Omental fat pad (tissue), 4 donors: ENCODE data around the gene GYG2. TPM values are rescaled to one million over a fixed set of nuclear protein-coding genes. Genes with fewer than 3 reads are reported as not detected.

ENCODE experiments used
- ATAC-seq: fragments of 150-250 bp; one replicate; pipeline ENCODE4 v1.9.1; 2016; ENCODE audit warnings: mild to moderate bottlenecking, moderate library complexity; ENCODE audit not compliant: low FRiP score
- DNase-seq: peaks from one replicate; pipeline ENCODE4 v3.0.0-alpha.2; 2019; ENCODE audit warnings: low spot score
- CTCF ChIP-seq, 3 donors: fragments of 450-650 bp; IDR thresholded peaks; one replicate each; pipeline ENCODE4 v1.5.1; 2016 to 2017; ENCODE audit warnings: antibody characterized with exemption in 3 of 3, mild to moderate bottlenecking in 3 of 3, moderate library complexity in 2 of 3
- total RNA-seq, 4 donors: library from RNA; depleted of rRNA; stranded (reverse); fragments of >200 nt; gene quantifications; one replicate each; pipeline ENCODE4 v1.1.0, GENCODE V29; 2016

Gene GYG2
- total RNA-seq, 4 donors from 2014 or later = 29.6 to 487 (median 115) TPM

GRCh38 chrX:2872671-2873277 is 44.0 kb downstream of the GYG2 start:
- DNase-seq = no peak
- ATAC-seq = no peak
- no peak for TF ChIP-seq CTCF (IDR thresholded peaks at IDR 0.05)

- TF ChIP-seq CTCF (IDR thresholded peaks at IDR 0.05) = no peak
- ATAC-seq (no peak), DNase-seq (no peak)
Observed at GRCh38 chrX:2874222-2875135, 45.7 kb downstream of the GYG2 start.

- ATAC-seq (no peak), DNase-seq (no peak)
- no peak for TF ChIP-seq CTCF (IDR thresholded peaks at IDR 0.05)
Observed at GRCh38 chrX:2875136-2875481, 46.4 kb downstream of the GYG2 start.

DNA sequence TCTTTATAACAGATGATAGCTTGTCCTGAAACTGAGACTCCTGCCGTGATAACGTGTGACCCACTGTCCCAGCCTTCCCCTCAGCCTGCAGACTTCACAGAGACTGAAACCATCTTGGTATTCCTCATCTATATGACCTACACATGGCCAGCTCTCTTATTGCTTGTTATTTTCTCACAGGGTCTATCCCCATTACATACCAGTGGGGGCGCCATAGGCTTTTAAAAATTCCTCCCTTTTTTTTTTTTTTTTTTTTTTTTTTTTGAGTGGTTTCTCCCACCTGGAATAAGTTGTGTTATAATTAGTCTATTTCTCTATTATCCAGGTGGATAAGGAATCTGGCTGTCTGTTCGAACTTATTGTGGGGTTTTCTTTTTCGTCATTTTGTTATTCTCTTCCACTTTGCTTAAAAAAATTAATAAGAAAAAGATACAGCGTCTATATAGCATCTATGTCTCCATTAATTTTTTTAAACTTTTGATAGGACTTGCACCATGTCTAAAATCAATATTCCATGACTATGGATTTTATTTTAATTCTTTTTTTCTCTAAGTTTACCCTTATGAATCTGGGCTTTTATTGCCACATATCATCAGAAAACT is 47.2 kb downstream of the GYG2 start:
- DNase-seq = no peak
- no peak for TF ChIP-seq CTCF (IDR thresholded peaks at IDR 0.05)
- ATAC-seq = no peak

- ATAC-seq (no peak), DNase-seq (no peak)
- no peak for TF ChIP-seq CTCF (IDR thresholded peaks at IDR 0.05)
Observed at GRCh38 chrX:2878563-2878962, 49.8 kb downstream of the GYG2 start.

DNA sequence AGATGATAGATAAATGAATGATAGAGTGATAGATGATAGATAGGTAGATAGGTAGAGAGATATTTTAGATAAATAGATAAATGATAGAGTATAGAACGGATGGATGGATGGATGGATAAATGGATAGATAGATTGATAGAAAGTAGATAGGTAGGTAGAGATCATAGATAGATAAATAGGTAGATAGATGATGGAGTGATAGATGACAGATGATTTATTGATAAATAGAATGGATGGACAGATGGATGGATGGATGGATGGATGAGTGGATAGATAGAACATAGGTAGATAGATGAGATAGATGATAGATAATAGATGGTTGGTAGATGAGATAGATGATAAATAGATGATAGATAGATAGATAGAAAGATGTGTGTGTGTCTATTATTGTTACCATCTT is 50.9 kb downstream of the GYG2 start:
- DNase-seq = no peak
- no peak for ATAC-seq
- no peak for TF ChIP-seq CTCF (IDR thresholded peaks at IDR 0.05)
